Non-pigmented ciliary epithelial cell (primary cell): ENCODE results near the gene PEF1.
"Not testable (repeated sequence)": the region's sequence is repeated elsewhere in the genome, so short reads cannot be mapped to it uniquely, and the experiment has no call there.

Experiments used
- DNase-seq: peaks from one replicate; pipeline ENCODE4 v3.0.0-alpha.2; 2010; ENCODE audit warnings: low read depth

The PEF1 gene

DNA sequence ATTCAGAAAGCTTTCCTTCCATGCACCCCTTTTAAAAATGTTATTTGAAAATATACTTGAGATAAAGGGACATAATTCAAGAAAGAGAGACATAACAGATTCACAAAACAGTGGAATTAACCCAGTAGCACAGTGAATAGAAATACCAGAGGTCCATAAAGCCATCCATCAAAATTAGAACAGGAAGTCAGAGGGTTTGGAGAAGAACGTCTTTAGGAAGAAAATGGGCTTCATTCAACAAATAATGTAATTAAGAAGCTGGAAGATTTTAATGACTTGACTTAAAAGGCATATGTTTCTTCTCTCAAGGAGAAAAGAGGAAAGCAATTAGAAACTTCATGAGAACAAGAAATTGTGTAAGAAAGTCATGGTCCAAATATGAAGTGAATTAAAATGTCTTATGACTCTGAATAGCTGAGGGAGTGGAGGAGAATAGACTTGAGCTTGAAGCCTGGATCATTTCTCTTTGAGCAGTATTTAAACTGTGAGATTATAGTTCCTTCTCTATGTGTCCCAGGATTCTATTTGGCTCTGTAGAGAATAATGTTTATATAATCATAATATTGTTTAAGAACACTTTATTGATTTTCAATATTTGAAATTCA lies 35.1 kb downstream of the PEF1 start:
- no peak for DNase-seq

DNA sequence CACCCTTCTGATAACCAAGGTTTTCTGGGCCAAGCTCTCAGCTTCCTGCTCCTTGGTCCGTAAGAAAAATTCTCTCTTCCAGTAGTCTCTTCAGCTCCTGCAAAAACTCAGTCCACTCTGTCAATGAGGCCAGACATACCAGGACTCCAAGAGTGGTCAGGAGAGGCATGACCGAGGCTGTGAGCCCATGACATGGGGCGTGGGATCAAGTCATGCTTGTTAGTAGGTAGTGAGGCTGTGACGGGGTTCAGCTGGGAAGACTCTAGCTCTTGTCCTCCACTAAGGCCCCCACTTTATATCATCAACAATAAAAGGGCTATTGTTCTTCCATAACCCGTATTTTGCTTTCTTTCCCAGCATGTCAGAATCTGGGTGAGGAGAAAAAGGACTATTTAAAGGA lies 37.3 kb downstream of the PEF1 start:
- no peak for DNase-seq

DNA sequence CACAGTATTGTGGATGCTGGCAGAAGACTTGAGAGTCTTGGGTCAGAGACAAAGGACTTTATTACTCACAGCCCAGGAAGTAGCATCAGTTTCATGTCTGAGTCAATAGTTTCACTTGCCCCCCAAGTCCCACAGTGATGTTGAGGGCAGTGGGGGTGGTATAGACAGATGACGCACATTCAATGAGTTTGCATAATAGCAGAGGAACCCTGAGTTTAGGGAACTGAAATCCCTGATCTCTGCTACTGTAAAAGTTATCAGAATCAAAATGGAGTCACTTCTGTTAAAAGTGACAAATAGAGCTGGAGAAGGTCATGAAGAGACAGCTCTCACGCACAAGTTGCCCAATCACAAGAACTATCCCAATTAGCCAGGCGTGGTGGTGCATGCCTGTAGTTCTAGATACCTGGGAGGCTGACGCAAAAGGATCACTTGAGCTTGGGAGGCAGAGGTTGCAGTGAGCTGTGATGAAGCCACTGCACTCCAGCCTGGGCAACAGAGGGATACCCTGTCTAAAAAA lies 38.7 kb downstream of the PEF1 start:
- peak; percentile 51 for DNase-seq

DNA sequence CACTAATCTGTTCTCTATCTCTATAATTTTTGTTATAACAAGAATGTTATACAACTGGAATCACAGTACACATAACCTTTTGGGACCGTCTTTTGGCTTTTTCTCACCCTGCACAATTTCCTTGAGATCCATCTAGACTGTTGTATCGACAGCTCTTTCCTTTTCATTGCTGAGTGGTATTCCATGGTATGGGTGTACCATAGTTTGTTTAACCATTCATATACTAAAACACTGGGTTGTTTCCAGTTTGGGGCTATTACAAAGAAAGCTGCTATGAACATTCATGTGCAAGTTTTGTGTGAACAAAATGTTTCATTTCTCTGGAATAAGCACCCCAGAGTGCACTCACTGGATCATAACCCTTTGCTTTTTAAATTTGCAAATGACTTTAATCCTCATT lies 42.6 kb downstream of the PEF1 start:
- no peak for DNase-seq

DNA sequence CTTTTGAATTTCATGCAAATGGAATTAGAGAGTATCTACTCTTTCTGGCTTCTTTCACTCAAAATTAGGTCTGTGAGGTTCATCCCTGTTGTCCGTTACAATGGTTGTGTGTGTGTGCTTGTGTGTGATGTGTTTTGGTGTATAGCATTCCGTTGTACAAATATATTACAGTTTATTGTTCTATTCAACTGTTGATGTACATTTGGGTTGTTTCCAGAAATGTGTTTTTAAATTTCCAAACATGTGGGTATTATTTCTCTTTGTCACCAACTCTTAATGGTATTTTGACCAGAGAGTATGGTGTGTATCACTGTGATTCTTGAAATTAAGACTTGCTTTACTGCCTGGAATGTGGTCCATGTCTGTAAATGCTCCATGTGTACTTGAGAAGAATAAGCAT lies 44.0 kb downstream of the PEF1 start:
- DNase-seq: no peak

DNA sequence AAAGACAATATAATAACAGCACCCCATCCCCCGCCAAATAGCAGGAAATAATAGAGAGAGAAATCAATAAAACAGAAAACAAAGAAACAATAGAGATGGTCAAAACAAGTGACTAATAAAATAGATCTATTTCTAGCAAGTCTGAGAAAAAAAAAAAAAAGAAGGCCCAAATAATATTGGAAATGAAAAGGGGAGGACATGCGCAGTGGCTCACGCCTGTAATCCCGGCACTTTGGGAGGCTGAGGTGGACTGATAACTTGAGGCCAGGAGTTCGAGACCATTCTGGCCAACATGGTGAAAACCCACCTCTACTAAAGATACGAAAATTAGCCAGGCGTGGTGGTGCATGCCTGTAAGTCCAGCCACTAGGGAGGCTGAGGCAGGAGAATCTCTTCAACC lies 45.7 kb downstream of the PEF1 start:
- DNase-seq: no peak

DNA sequence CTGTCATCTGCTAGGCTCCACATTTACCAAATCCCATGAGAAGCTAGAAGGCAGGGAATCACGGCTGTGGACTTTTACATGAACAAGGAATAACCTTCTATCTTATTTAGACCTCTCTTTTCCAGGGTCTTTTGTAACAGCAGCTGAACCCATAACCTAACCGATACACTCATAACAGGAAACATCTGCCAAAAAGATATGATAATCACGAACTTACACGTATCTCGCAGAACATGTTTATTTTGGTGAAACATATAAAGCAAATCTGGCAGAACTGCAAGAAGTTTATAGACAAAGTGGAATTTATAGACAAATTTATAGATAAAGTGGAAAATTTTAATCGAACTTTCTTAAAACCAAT lies 48.0 kb downstream of the PEF1 start:
- no peak for DNase-seq

DNA sequence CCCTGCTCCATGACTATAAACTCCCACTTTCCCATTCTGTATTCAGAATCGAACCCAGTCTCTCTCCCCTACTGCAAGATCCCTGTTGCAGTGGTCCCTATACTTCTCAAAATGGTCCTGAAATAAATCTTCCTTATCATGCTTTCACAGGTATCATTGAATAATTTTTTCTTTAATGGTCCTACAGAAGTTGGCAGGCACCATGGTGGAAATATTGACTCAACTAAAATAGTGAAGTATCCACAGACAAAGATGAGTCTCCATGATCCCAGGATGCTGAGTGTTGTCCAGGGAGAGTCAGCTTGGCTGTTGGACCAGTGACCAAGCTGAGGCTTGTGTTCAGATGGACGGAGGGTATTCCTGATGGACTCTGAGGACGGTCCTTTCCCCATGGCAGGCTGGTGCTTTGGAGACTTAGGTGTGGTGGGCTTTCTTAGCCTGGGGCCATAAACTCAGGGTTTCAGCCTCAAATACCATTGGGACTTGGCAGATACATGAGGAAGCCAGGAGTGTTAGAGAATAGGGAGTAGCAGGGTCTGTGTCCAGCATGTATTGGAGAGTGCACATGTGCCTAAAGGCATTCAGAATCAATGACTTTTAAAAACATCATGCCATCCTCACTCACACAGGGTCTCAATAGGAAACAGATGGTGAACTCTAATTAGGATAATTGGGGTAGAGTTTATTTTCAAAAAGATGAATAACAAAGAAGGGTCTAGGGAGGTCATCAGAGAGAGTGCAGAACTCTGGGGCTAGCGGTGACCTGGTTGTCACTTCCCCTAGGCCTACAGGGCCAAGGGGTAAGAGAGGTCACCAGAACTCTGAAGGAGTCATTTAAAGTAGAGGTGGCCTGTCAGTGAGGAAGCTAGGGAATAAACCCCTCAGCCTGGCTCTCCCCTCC lies 48.6 kb downstream of the PEF1 start:
- DNase-seq: no peak

DNA sequence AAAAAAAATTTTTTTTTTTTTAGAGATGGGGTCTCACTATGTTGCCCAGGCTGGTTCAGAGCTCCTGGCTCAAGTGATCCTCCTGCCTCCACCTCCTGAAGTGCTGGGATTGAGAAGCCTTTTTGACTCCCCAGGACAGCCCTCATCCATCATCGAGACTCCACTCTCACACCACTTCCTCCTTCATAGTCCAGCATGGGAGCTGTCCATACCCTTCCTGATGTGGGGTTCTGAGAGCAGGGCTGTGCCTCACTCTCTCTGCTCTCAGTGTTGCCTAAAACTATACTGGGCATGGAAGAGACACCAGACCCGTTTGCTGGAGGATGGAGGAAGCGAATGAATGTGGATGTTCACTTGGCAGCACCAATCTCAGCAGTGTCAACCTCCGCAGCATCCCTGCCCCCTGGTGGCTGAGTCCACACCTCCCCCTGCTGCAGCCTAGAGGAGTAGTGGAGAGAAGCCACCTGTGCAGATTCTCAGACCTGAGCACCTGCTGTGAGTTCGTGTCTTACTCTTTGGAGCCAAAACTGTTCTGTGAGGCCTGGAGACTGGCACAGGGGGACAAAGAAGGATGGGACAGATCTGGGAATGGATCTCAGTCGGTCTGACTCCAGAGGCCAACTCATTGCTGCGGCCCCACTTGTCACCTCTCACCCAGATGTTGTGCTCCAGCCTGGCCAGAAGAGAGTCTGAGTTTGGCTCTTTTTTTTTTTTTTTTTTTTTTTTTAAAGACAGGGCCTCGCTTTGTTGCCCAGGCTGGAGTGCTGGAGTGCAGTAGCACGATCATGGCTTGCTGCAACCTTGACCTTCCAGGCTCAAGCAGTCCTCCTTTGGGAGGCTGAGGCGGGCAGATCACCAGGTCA lies 50.7 kb downstream of the PEF1 start:
- no peak for DNase-seq

DNA sequence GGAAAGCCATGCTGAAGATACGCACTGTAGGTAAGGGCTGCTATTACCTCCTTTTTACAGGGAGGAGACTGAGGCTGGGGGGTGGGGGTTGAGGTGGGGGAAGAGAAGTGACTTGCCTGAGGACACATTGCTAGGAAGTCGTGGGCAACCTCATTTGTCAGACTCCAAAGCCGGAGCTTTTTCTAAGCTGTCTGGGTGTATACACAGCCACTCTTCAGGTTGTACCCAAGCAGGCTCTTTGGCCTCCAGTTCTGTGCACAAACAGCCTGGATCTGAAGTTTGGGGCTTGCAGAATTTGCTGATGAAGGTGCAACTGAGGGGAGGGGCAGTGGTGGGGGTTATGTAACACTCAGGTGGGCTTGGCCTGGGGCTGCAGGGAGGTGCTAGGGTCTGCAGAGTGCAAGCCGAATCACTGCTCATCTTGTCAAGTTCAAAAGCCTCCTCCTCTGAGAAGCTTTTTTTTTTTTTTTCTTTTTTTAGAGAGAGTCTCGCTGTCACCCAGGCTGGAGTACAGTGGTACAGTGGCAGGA lies 51.5 kb downstream of the PEF1 start:
- DNase-seq: no peak

DNA sequence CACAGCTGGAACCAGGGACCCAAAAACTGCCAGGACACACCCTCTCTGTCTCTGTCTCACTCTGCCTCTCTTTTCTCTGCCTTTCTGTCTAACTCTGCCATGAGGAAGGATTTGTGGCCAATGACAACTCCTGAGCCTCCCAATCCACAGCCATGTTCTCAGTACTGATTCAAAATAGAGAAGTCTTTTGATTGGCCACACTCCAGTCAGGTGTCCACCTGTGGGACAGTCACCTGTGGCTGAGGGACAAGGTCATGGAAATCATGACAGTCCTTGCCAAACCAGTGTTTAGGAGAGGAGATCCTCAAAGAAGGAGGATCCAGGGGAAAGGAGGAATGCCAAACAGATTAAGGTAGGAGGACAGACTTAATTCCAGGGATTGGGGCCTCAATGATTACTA lies 52.5 kb downstream of the PEF1 start:
- no peak for DNase-seq

DNA sequence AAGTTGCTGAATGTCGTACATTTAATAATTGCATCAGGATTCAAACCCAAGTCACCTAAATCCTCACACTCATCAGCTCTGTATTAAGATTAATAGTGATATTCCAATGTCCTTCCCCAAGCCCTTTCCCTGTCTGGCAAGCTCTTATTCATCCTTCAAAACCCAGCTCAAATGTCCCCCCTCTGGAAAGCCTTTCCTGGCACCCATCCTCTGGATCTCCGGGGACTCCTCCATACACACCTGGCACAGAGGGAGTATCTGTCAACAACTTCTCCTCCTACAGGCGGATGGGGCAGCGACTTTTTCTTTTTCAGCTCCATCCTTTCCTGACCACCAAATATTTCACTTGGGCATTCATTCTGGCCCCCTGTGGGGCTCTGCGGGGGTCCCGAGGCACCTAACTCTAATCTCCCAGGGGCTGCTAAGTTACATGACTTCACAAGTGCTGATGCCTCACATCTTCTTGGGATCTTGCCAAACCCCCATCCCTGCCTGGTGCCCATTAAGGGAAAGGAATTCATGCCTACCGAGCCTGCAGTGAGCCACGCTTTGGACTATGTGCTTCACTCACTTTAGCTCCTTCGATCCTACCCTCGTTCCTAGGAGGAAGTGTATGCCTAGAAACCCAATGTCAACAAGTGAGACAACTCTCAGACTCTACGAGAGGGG lies 53.1 kb downstream of the PEF1 start:
- DNase-seq: no peak

DNA sequence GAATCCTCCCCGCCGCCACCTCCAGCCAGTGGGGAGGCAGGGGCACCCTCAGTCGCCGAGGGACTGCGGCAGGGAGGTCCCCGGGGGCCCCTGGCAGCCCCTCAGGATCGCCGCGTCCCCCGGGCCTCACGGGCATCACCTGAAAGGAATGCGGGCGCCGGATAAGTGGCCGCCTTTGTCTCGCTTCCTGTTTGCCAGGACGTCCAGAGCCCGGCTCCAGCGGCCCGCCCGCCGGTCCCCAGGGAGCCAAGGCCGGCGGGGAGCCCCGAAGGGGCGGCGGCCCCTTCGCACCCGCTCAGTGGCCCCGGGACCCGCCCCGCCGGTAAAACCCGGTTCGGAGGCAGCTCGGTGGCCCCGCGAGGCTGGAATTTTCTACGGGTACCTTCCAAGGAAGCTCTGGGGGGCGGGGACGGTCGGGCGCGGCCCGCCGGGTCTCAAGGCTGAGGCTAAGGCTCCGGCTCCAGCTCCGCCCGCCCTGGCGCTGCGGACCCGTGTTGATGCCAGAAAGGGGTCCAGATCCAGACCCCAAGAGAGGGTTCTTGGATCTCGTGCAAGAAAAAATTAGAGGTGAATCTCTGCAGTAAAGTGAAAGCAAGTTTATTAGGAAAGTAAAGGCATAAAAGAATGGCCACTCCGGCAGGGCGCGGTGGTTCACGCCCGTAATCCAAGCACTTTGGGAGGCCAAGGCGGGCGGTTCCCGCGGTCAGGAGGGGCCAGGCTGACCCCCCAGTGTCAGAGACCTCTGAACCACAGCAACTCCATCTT lies 55.7 kb downstream of the PEF1 start:
- DNase-seq: no peak

DNA sequence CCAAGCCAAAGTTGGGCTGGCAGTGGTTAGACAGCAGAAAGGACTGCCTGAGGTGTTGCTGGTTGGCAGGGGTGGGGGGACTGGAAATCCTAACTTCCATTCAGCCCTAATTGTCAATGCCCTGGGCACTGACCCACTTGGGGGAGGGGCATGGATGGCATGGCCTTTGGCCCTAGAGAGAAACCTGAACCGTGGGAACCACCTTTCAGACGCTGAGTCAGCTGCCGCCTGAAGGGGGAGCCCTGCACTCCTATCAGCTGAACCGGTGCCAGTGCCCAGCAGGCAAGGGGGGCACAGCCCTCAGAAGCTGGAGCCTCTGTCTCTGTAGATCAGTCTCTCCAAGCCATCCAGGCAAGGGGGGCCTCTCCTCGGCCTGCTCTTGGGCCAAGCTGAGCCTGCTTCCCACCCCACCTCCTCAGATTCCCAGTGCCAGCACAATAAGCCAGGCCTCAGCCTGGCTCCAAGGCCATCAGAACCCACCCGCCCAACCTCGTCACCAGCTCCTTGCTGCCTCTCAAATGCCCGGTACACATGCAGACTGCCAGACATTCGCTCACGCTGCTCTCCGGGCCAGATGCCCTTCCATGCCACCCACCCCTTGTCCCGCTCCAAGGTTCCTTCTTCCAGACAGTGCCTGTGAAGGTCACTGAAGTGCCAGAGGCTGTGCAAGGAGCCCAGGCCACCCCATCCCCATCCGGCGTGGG lies 56.8 kb downstream of the PEF1 start:
- DNase-seq: no peak

DNA sequence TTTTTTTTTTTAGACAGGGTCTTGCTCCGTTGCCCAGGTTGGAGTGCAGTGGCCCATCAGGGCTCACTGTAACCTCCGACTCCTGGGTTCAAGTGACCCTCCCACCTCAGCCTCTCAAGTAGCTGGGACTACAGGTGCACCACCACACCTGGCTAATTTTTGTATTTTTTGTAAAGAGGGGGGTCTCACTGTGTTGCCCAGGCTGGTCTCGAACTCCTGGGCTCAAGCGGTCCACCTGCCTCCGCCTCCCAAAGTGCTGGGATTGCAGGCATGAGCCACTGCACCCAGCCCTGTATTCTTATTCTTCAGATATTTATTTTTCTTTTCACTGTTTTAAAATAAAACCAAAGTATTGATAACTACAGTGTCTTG lies 57.4 kb downstream of the PEF1 start:
- not testable (repeated sequence) for DNase-seq

DNA sequence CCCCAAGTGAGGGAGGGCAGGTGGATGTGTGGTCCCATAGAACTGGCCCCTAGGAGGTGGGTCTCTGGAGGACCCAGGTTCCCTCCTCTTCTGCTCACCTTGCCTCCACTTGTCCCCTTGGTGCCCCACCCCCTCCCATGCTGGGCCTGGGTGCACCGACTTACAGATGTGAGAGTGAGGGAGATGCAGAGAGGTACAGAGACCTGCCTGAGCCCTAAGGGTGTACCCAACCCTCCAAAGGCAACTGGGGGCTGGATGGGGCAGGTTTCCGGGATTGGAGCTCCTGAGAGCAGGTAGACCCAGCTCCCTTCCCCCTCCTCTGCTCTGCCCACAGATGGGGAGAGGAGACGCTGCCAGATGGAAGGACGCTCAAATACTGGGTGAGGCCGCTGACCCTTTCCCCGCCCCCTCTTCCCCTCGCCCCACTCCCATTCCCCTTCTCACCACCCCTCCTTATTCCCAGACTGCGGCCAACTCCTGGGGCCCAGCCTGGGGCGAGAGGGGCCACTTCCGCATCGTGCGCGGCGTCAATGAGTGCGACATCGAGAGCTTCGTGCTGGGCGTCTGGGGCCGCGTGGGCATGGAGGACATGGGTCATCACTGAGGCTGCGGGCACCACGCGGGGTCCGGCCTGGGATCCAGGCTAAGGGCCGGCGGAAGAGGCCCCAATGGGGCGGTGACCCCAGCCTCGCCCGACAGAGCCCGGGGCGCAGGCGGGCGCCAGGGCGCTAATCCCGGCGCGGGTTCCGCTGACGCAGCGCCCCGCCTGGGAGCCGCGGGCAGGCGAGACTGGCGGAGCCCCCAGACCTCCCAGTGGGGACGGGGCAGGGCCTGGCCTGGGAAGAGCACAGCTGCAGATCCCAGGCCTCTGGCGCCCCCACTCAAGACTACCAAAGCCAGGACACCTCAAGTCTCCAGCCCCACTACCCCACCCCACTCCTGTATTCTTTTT lies 58.0 kb downstream of the PEF1 start:
- DNase-seq: no peak

DNA sequence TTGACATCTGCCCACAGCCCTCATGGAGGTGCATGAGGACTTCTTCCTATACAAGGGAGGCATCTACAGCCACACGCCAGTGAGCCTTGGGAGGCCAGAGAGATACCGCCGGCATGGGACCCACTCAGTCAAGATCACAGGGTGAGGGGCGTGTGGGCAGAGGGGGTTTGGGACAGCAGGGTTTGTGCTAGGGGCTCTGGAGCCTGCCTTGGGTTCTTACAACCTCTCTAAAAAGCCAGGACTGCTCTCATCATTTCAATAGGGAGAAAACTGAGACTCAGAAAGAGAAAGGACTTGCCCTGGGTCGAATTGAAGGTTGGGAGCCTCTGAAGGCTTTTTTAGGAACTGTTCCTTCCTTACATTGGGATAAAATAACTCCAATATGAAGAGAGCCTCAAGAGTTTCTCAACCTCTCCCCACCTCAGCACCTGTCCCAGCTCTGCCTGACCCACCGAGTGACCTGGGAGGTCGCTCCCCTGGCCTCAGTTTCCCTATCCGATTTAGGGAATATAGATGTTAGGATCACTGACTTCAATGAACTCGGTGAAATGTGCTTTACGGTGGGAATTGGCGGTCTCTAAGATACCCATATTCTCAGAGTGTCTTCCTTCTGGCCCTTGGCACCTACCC lies 58.8 kb downstream of the PEF1 start:
- DNase-seq: no peak

DNA sequence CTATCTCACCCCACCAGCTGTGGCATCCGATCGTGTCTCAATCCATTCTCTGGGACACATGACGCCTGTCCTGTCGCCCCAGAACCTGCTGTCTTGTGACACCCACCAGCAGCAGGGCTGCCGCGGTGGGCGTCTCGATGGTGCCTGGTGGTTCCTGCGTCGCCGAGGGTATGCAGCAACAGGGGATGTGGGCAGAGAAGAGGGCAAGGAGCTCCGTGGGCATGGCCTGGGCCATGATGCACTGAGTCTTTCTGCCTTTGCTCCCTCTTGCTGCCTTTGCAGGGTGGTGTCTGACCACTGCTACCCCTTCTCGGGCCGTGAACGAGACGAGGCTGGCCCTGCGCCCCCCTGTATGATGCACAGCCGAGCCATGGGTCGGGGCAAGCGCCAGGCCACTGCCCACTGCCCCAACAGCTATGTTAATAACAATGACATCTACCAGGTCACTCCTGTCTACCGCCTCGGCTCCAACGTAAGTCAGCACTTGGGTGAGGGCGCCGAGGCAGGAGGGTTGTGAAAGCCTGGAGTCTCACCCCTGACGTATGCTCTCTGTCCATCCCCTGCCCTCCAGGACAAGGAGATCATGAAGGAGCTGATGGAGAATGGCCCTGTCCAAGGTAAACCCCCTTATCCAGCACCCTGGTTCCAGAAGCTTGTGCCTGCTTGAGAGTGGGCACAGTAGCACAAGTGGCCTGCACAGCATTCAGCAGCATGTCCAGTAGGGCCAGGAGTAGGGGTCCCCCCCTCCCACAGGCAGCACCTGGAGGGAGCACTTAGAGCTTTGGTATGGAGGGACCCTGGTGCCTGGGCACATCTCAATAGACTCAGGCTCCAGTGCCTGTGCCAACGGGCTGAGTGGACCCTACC lies 59.6 kb downstream of the PEF1 start:
- DNase-seq: no peak
